CMK (cell line): Measurements from ENCODE around the gene ZNF394.

Source experiments
- DNase-seq: peaks from one replicate; pipeline ENCODE4 v3.0.0-alpha.2; 2010; ENCODE audit warnings: low read depth

ZNF394 gene

GRCh38 chr7:99449326-99449725 is 50.8 kb downstream of the ZNF394 start:
- no peak for DNase-seq

- DNase-seq, result no peak
Observed at GRCh38 chr7:99448855-99449254, 51.2 kb downstream of the ZNF394 start.

- no peak for DNase-seq
Observed at GRCh38 chr7:99447943-99448342, 52.1 kb downstream of the ZNF394 start.

- DNase-seq, result no peak
Observed at GRCh38 chr7:99446096-99446495, 54.0 kb downstream of the ZNF394 start.
